HepG2 (cell line): ENCODE data around the gene MEGF11. TPM values are rescaled to one million over a fixed set of nuclear protein-coding genes. Genes with fewer than 3 reads are reported as not detected.

Experiments used
- ATAC-seq: fragments of 200-7000 bp; cut with Tn5 transposase; 3 replicates; pipeline ENCODE4 v1.9.1; 2020; ENCODE audit warnings: mild to moderate bottlenecking, moderate library complexity
- BruUV-seq: library from RNA; stranded (reverse); fragments of 400-500 nt; replicated peaks from 2 replicates; lab custom pipeline; 2021; lab: Mats Ljungman, UMichigan
- CTCF ChIA-PET: fragments of 300-600 bp; formaldehyde crosslinking; extraction: SDS; loops from one replicate; lab custom pipeline; 2021; ENCODE audit warnings: low total read pairs, inconsistent platforms, low intra/inter-chr PET ratio; lab: Yijun Ruan, JAX
- POLR2A ChIA-PET: fragments of 350-600 bp; sonication (Branson Sonifier 250); formaldehyde crosslinking; loops from one replicate; lab custom pipeline; 2020; ENCODE audit warnings: antibody characterized with exemption, inconsistent platforms; lab: Yijun Ruan, JAX
- DNase-seq: peaks from one replicate; pipeline ENCODE4 v3.0.0-alpha.2; 2015; ENCODE audit warnings: low spot score
- FAIRE-seq: peaks from 3 replicates; lab custom pipeline; 2011; peaks lifted over from hg19 to GRCh38; lab: Jason Lieb, UNC
- H2AFZ ChIP-seq: one replicate; pipeline ENCODE4 v1.6.1; 2011; ENCODE audit warnings: low read length, inconsistent platforms
- H3K27ac ChIP-seq: fragments of 300-600 bp; 3 replicates; pipeline ENCODE4 v1.8.0; 2011; ENCODE audit warnings: mixed run types, mild to moderate bottlenecking, mixed read lengths, low read length, inconsistent platforms; ENCODE audit not compliant: insufficient read depth; ENCODE audit errors: extremely low read length
- H3K27me3 ChIP-seq, 2 experiments: fragments of 200-600 bp in 1 of 2; 2 replicates in 1 of 2; 3 replicates in 1 of 2; pipeline versions ENCODE4 v1.6.0 to v1.8.0; 2011; ENCODE audit warnings: low read length in 2 of 2, mild to moderate bottlenecking in 2 of 2, moderate library complexity in 2 of 2, inconsistent platforms in 1 of 2; ENCODE audit not compliant: insufficient read depth in 2 of 2, control insufficient read depth in 1 of 2
- H3K36me3 ChIP-seq, 2 experiments: fragments of 200-600 bp in 1 of 2; replicated peaks in 1 of 2; 2 replicates in 1 of 2; 3 replicates in 1 of 2; pipeline versions ENCODE4 v1.5.1 to v1.8.0; 2011; ENCODE audit warnings: low read length in 2 of 2, inconsistent platforms in 1 of 2; ENCODE audit not compliant: insufficient read depth in 2 of 2, control insufficient read depth in 1 of 2
- H3K4me1 ChIP-seq: 2 replicates; pipeline ENCODE4 v1.5.1; 2012; ENCODE audit warnings: low read length, inconsistent platforms; ENCODE audit not compliant: insufficient read depth
- H3K4me2 ChIP-seq: 2 replicates; pipeline ENCODE4 v1.6.0; 2011; ENCODE audit warnings: low read depth, low read length, inconsistent platforms
- H3K4me3 ChIP-seq, 3 experiments: fragments of 200-600 bp in 1 of 3; sonication (generic), shearing (Covaris generic) in 1 of 3; replicated peaks in 1 of 3; 2 replicates each; pipeline ENCODE4 v1.5.1; 2011 to 2016; ENCODE audit warnings: low read length in 3 of 3, inconsistent platforms in 2 of 3, low read depth in 2 of 3, mild to moderate bottlenecking in 2 of 3, control low read depth in 1 of 3, mixed read lengths in 1 of 3; ENCODE audit not compliant: insufficient read depth in 1 of 3
- H3K79me2 ChIP-seq: one replicate; pipeline ENCODE4 v1.6.1; 2011; ENCODE audit warnings: low read length, inconsistent platforms; ENCODE audit not compliant: insufficient read depth
- H3K9ac ChIP-seq: 2 replicates; pipeline ENCODE4 v1.6.0; 2011; ENCODE audit warnings: mild to moderate bottlenecking, low read depth, low read length, inconsistent platforms; ENCODE audit not compliant: insufficient read depth
- H3K9me3 ChIP-seq: 2 replicates; pipeline ENCODE4 v1.5.1; 2012; ENCODE audit warnings: mild to moderate bottlenecking, low read length
- H4K20me1 ChIP-seq: 2 replicates; pipeline ENCODE4 v1.6.0; 2011; ENCODE audit warnings: inconsistent platforms, mild to moderate bottlenecking, low read length, moderate library complexity; ENCODE audit not compliant: insufficient read depth
- ATF5 ChIP-seq: sonication (generic); formaldehyde crosslinking; IDR thresholded peaks from 2 replicates; pipeline ENCODE4 v1.4.0; 2020; ENCODE audit warnings: mild to moderate bottlenecking, low read depth, missing genetic modification reagents
- KDM2A ChIP-seq: sonication (generic); formaldehyde crosslinking; IDR thresholded peaks from 2 replicates; pipeline ENCODE4 v1.4.0; 2020; ENCODE audit warnings: low read depth, missing genetic modification reagents, borderline replicate concordance
- MXD4 ChIP-seq: IDR thresholded peaks from 2 replicates; pipeline ENCODE4 v1.6.1; 2016; ENCODE audit warnings: mild to moderate bottlenecking, missing biosample characterization, missing genetic modification reagents
- PPARG ChIP-seq: conservative IDR thresholded peaks from 2 replicates; pipeline ENCODE4 v1.6.1; 2016; ENCODE audit warnings: missing biosample characterization, missing genetic modification reagents
- RBM39 ChIP-seq: fragments of 200-400 bp; formaldehyde crosslinking; IDR thresholded peaks from one replicate; pipeline ENCODE4 v1.6.1; 2018; ENCODE audit warnings: antibody characterized with exemption, mild to moderate bottlenecking, low read depth, low read length; ENCODE audit not compliant: poor library complexity, severe bottlenecking
- TFAP4 ChIP-seq: sonication (generic); IDR thresholded peaks from 2 replicates; pipeline ENCODE4 v1.6.1; 2016; ENCODE audit warnings: low read depth, borderline replicate concordance
- TFDP1 ChIP-seq: IDR thresholded peaks from 2 replicates; pipeline ENCODE4 v1.6.1; 2016; ENCODE audit warnings: missing compliant biosample characterization, missing genetic modification reagents, borderline replicate concordance
- ZBTB49 ChIP-seq: sonication (generic); formaldehyde crosslinking; IDR thresholded peaks from 2 replicates; pipeline ENCODE4 v1.4.0; 2020; ENCODE audit warnings: missing genetic modification reagents, borderline replicate concordance
- ZNF343 ChIP-seq: sonication (generic); formaldehyde crosslinking; IDR thresholded peaks from 2 replicates; pipeline ENCODE4 v1.4.0; 2020; ENCODE audit warnings: mild to moderate bottlenecking, missing genetic modification reagents
- ZNF792 ChIP-seq: IDR thresholded peaks from 2 replicates; pipeline ENCODE4 v1.6.1; 2016
- WGBS: methylation state at CpG from one replicate; pipeline ENCODE4 v1.1.6; 2017; ENCODE audit warnings: low lambda C conversion rate; 5-methylcytosine and 5-hydroxymethylcytosine counted together
- in situ Hi-C: cut with HindIII; loops from 2 replicates; pipeline ENCODE4 v1.10.0; 2017; ENCODE audit warnings: low pct_unique_long_range_greater_than_20kb; ENCODE audit not compliant: extremely low pct_ligation_motif_present
- intact Hi-C: fragments of 100-400 bp; cut with micrococcal nuclease; formaldehyde crosslinking; loops from one replicate; pipeline ENCODE4 v1.10.0; 2022; ENCODE audit not compliant: unreplicated experiment
- polyA plus RNA-seq, 8 experiments: library from polyadenylated mRNA; depleted of rRNA in 3 of 8; stranded (reverse) in 7 of 8; unstranded in 1 of 8; fragments of >200 nt; fragmentation: Illumina TruSeq in 4 of 8; extraction: Trizol in 4 of 8; gene quantifications; 2 replicates each; pipeline versions ENCODE4 v1.2.1 to v1.2.3, GENCODE V29; 2011 to 2016; ENCODE audit warnings: low read depth in 4 of 8, missing spikeins in 1 of 8, mixed read lengths in 1 of 8; ENCODE audit not compliant: insufficient read depth in 1 of 8
- total RNA-seq, 5 experiments: library from RNA; depleted of rRNA; stranded (reverse); fragments of >200 nt; fragmentation: Illumina TruSeq; extraction: Trizol; gene quantifications; 2 replicates each; pipeline ENCODE4 v1.2.3, GENCODE V29; 2016; ENCODE audit warnings: low read depth in 1 of 5

The MEGF11 gene
- total and polyA plus RNA-seq, 2 of the 13 experiments (the other 11 are each of a cell fraction or from before 2014, with no cell fraction given): not detected

GRCh38 chr15:66068801-66069200, 184.7 kb downstream of the MEGF11 start:
- H2AFZ ChIP-seq: no peak overlapping the region
- in situ Hi-C loops: no loop called here
- no peak for FAIRE-seq

More at GRCh38 chr15:66068801-66069200, 184.7 kb downstream of the MEGF11 start:
- peaks cover 1 to 13% of the 10 kb centered on the region in 2 experiments; a peak in 3 of 5 replicates for H3K27me3 ChIP-seq
- intact Hi-C loops: no loop called here
- POLR2A ChIA-PET: no interaction called here
- ATAC-seq: no peak
- no peak overlapping the region for H3K9ac ChIP-seq
- WGBS: 50% methylated on average over 1 of the region's 1 CpG
- no peak overlapping the region for H3K27ac ChIP-seq
- DNase-seq: no peak
- no peaks in the 10 kb centered on the region for H3K79me2 ChIP-seq
- no peak overlapping the region for H3K4me2 ChIP-seq
- TF ChIP-seq ATF5 (CRISPR knock-in tag) (no peak), TFDP1 (no peak), ZNF792 (CRISPR knock-in tag) (no peak), ZNF343 (CRISPR knock-in tag) (no peak), KDM2A (CRISPR knock-in tag) (no peak), TFAP4 (no peak), ZBTB49 (CRISPR knock-in tag) (no peak), PPARG (no peak), MXD4 (CRISPR knock-in tag) (no peak), RBM39 (no peak)
- TF ChIP-seq, all 625 proteins: peak for 0
- CTCF ChIA-PET: no interaction called here
- Histone ChIP-seq H3K36me3 (no peaks in the 10 kb centered on the region), H4K20me1 (no peaks in the 10 kb centered on the region), H3K4me3 (no peak overlapping the region), H3K4me1 (no peaks in the 10 kb centered on the region), H3K9me3 (no peaks in the 10 kb centered on the region)
- no TSS peak for BruUV-seq
